ENCODE measurements around the gene CRYGN.
A peak's percentile ranks its signal among the peaks of the same experiment; 100 is the strongest.

Gene CRYGN

GRCh38 chr7:151425670-151426440 lies 14.1 kb downstream of the CRYGN start:
- no peak for DNase-seq

DNA sequence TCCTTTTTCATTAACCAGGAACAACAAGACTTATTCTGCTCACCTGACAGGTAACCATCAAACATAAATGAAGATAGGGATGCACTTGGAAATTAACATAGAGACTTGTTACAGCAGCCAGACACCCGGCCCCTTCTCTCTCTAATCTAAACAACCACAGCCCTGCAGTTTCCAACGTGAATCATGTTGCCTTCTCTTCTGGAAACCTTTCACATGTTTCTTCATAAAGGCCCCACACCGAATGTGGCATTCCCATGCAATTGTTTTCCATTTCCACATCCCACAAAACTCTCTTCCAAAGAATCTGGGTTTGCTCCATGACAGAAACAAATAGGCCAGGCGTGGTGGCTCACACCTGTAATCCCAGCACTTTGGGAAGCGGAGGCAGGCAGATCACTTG lies 15.1 kb downstream of the CRYGN start:
- DNase-seq = no peak

DNA sequence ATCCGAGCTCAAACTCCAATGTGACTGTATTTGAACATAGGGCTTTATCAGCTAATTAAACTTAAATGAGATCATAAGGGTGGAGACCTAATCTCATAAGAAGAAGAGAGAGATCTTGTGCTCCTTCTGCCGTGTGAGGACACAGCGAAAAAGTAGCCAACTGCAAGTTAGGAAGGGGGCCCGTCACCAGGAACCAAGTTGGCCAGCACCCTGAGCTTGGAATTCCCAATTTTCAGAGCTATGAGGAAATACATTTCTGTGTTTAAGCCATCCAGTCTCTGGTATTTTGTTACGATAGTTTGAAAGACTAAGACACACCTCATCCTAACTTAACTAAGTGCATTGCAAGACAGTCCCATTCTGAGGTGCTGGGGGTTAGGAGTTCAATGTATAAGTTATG lies 16.0 kb downstream of the CRYGN start:
- DNase-seq = no peak

DNA sequence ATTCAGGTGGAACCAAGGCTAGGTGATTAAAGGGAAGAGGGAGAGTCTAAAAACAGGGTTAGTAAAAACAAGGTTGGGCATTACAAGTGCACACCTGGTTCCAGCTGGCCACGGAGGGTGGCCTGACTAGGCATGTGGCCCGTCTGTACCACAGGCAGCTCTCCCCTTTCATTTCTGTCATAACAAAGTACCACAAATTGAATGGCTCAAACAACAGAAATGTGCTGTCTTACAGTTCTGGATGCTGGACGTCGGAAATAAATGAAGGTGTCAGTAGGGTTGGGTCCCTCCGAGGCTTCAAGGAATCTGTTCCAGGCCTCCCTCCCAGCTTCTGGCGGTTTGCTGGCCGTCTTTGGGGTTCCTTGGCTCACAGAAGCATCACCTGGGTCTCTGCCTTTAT lies 16.7 kb downstream of the CRYGN start:
- no peak for DNase-seq

- DNase-seq = no peak
These were observed 17.7 kb downstream of the CRYGN start for GRCh38 chr7:151422212-151422611.

DNA sequence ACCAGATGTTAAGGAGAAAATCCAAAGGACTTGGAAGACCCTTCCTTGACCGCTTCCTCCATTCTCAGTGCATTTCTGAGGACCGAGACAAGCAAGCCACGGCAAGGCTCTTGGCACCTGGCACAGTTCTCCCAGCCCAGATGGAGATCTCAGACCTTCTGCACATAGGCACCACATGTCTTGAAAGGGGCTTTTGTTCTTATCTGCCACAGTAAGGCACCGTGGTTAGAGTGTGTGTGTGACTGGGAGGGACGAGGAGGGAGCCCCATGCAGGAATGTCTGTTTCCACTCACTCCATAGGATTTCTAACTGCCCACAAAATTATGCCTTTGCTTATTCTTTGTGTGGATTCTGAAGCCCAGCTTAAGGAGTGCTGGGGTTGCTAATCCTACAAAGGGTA lies 19.8 kb downstream of the CRYGN start:
- no peak for DNase-seq

DNA sequence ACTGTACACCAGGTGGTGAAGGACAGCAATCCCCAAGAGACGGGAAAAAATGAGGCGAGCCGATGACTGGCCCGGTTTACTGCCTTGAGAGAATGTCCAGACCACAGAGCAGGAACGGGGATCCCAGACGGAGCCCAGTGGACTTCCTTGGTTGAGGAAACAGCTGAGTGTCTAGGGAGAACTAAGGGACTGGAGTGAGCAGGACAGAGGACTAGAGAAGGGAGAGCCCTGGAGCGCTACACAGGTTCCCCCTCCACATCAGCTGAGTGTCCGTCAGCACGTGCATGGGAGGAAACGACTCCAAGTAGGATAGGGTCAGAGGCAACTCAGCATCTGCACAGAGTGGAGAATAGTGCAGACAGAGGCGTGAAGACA lies 23.0 kb downstream of the CRYGN start:
- no peak for DNase-seq

- no peak for DNase-seq
These were observed 23.6 kb downstream of the CRYGN start for GRCh38 chr7:151416112-151416940.

GRCh38 chr7:151415375-151416105 lies 24.4 kb downstream of the CRYGN start:
- DNase-seq = no peak

DNA sequence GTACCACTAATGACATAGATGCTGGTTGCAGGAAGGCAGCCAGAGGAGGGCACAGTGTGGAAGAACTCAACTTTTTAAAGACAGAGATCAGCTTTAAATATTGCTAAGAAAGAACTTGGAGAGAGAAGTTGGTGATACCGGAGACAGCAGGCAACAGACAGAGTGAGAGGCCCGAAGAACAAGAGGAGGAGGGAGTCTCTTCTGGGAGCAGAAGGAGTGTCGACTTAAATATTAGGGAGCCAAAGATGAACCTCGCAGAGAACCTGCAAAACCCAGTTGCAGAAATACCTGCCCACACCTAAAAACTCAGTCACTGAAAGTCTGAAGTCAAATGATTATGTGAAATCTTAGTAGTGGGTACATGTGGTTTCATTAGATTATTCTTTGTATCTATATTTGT lies 26.7 kb downstream of the CRYGN start:
- no peak for DNase-seq

DNA sequence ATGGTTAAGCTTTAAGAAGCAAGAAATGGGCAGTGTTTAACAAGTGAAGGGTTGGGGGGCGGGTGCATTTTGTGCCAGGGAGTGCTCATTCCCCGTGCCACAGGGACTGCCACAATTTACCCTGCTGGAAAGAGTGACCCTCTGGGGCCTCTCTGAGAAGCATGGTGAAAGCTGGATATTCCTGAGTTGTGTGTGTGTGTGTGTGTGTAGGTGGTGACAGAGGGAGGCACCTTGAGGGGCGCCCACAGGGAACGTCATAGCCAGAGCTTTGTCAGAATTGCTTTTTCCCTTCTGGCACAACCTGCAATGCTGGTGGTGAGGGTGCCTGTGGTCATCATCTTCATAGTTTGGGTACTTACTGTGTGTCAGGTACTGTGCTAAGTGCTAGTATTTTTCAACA lies 27.6 kb downstream of the CRYGN start:
- DNase-seq = no peak

DNA sequence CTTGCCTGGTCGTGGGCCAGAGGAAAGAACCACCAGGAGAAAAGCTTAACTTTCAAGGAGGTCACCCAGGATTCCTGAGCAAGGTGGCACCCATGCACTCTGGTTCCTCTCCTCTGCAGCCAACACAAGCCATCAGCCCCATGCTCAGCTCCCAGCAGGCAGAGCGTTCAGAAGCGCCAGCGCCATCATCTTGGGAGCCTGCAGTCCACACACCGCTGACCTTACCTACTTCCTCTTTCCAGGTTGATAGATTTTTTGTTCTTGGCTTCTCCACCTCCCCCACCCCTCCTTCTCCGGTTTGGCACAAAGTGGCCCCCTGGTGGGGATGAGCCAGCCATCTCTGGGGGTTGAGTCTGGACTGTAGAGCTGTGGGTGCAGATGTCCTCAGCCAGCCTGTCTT lies 28.4 kb downstream of the CRYGN start:
- DNase-seq = no peak

DNA sequence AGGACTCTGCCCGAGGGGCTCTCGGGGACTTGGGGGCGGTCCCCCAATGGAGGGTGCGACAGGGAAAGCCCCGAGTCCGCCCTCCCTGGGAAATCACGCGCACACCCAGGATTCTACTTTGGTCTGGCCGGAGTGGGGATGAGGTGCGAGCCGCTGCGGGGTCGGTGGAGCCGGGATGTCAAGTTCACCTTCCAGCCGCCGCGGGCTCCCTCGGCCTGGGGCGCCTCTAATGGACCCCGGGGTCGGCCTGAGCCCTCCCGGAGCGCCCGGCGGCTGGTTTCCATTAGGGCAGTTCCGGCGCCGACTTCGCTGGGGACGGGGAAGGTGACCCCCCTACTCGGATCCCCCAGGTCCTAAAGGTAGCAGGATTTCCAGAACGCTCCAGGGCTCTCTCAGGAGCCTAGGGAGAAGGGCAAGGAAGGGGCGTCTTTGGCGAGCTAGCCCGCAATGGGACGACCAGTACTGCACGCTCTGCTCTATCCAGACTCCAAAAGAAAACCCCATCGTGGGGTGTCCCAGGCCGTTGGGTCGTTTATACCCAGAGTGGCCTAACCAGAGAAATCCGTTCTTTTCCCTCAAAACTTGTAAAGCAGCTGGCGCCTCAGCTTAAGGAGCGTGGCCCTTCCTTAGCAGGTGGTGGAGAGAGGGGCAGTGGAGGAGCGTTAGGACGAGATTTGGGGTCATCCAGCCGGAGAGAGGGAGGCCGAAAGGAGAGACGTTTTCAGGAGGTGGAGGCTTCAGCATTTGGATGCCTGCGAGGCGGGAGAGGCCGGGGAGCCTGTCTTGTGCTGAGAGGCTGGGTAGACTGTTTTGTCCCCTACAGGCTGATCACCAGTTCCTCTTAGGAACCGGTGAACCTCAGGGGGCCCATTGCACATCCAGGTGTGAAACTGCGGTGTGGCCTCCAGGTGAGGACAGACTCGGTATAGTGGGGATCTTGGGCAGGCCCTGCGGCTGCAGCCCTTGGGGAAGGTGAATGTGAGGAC lies 29.2 kb downstream of the CRYGN start:
- peak; percentile 21 for DNase-seq

GRCh38 chr7:151409667-151410404 lies 30.1 kb downstream of the CRYGN start, which contains the start of gene WDR86:
Gene WDR86 (minus strand): TSS chr7:151410038. CDS start chr7:151409589, 449 bp downstream.
- DNase-seq = peak; percentile 49

DNA sequence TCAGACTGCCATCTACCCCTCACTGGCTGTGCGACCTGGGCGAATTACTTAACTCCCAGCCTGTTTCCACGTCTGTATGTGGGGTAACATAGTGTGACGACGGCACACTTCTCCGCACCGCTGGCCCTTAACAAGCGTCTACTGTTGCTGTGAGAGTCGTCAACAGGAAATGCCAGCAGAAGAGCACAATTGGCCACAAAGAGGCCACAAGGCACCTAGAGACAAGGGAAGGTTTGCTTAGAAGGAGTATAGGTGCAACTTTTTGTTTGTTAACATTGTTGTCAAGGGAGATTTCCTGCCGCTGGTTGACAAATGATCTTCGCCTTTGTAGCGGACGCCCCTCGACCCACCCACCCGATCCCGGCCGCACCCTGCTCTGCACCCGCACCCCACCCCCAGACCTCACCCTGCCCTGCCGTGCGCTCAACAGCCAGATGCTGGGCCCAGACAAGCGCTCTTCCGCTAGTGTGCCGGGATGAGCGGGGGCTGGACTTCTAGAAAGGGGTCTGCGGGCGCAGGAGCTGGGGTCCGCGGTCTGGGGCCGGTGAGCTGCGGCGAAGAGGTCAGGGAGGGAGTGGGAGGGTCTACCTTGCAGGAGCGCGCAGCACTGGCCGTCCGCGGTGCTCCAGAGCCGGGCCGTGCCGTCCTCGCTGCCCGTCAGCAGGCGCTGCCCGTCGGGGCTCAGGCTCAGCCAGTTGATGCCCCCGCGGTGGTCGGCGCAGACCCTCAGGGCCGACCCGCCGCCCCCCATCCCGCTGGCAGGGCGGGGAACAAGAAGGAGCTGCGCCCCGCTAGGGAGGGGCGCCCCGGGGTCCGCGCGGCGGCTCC lies 30.9 kb downstream of the CRYGN start:
- peak; percentile 94 for DNase-seq

DNA sequence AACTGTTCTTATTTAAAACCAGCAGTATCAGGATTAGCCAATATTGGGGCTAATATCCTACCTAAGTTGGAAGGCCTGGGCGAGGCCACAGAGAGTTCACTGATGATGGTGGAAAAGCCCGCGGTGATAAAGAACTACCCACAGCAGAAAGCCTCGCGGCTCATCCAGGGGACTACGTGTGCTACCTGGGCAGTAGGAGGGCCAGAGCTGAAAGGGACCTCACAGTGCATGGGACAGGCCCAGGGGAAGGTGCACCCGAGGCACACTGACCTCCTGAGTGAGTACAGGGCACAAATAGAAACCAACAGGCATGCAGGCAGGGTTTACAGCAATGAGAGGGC lies 31.5 kb downstream of the CRYGN start:
- DNase-seq = no peak

- DNase-seq = no peak
These were observed 32.9 kb downstream of the CRYGN start for GRCh38 chr7:151406886-151407583.

DNA sequence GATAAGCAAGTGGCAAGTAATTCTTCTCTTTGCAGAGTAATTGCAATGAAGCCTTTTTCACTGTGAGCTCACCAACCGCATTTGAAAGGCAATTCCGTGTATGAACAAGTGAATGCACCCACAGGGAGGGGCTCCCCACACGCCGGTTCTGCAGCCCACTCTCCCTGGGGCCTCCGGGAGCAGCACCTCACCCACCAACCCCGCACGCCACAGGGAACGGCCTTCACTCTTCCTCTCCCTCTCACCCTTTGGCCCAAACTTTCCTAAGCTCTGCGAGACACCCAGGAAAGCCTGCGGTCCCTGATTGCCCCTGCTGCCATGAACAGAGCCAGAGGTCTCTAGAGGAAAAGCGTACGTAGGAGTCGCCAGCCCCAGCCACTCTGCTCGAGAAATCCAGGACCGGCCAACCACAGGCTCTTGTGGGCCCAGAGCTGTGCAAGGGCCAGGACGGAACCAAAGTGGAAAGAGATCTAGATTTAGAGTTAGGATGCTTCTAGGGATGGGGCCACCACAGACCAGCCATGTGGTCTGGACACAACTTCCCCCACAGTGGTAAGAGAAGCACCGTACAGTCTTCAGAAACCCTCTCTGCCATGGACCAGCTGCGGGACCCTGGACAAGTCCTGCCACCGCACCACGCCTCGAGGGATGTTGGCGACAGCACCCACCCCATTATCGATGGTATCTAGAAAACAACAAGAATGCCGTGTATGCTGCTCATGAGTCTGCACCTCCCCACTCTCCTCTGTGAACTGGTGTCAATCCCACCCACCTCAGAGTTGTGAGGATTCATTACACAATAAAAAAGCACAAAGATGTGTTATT lies 33.7 kb downstream of the CRYGN start:
- DNase-seq = no peak

DNA sequence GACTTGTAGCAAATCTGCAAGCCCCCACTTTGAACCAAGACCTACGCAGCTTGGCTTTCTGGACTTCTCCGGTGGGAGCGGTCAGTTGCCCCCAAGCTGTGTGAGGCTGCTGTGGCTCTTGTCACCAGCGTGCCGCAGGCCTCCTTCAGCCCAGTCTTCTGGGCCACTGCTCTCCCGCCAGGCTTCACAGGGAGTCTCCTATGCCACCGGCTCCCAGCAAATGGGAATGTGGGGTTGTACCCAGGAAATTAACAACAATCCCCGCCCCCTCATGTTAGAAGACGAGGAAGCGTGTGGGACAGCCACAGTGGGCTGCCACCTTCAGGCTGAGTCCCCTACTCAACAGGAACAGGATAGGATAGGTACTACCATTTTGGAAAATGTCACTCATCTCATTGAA lies 34.4 kb downstream of the CRYGN start:
- DNase-seq = no peak

Measured in central memory CD4-positive, alpha-beta T cell (primary cell).